Gastroesophageal sphincter (tissue), 4 donors: ENCODE results near the gene TTC7B. TPM values are rescaled to one million over a fixed set of nuclear protein-coding genes. Genes with fewer than 3 reads are reported as not detected.

Experiments used
- ATAC-seq: fragments of 150-250 bp; one replicate; pipeline ENCODE4 v1.9.1; 2016; ENCODE audit warnings: mild to moderate bottlenecking, moderate library complexity
- H3K27ac ChIP-seq, 4 donors: fragments of 200-600 bp; sonication (generic) in 3 of 4; 1 replicate in 3 of 4; 2 replicates in 1 of 4; pipeline ENCODE4 v1.5.1; 2016 to 2019
- H3K27me3 ChIP-seq: fragments of 200-600 bp; sonication (generic); one replicate; pipeline ENCODE4 v1.5.1; 2019
- H3K36me3 ChIP-seq, 2 donors: fragments of 200-600 bp; sonication (generic); one replicate each; pipeline ENCODE4 v1.5.1; 2019; ENCODE audit warnings: control low read depth in 1 of 2
- H3K4me1 ChIP-seq, 3 donors: fragments of 200-600 bp; sonication (generic); 1 replicate in 2 of 3; 2 replicates in 1 of 3; pipeline ENCODE4 v1.5.1; 2016 to 2019; ENCODE audit warnings: control low read depth in 2 of 3
- H3K4me3 ChIP-seq, 2 donors: fragments of 200-600 bp; sonication (generic); one replicate each; pipeline ENCODE4 v1.5.1; 2019; ENCODE audit warnings: mild to moderate bottlenecking in 1 of 2, moderate library complexity in 1 of 2
- H3K9me3 ChIP-seq, 3 donors: fragments of 200-600 bp; sonication (generic); one replicate each; pipeline ENCODE4 v1.5.1; 2017 to 2019; ENCODE audit warnings: control low read depth in 2 of 3
- EP300 ChIP-seq: sonication (generic); formaldehyde crosslinking; IDR thresholded peaks from one replicate; pipeline ENCODE4 v1.6.1; 2017; ENCODE audit warnings: antibody characterized with exemption, mild to moderate bottlenecking
- POLR2A ChIP-seq, 2 donors: fragments of 450-650 bp; IDR thresholded peaks; one replicate each; pipeline ENCODE4 v1.6.1; 2017; ENCODE audit warnings: antibody characterized with exemption in 2 of 2, mild to moderate bottlenecking in 2 of 2, moderate library complexity in 1 of 2
- POLR2AphosphoS5 ChIP-seq: sonication (generic); formaldehyde crosslinking; IDR thresholded peaks from one replicate; pipeline ENCODE4 v1.6.1; 2017; ENCODE audit warnings: antibody characterized with exemption
- WGBS, 2 donors: methylation state at CpG; one replicate each; pipeline ENCODE4 v1.1.5; 2018; ENCODE audit warnings: low coverage in 1 of 2; 5-methylcytosine and 5-hydroxymethylcytosine counted together
- total RNA-seq, 4 donors: library from RNA; depleted of rRNA; stranded (reverse); fragments of >200 nt; gene quantifications; one replicate each; pipeline ENCODE4 v1.1.0, GENCODE V29; 2016
- TF ChIP-seq, protein P1 (sequence below), 4 experiments: fragments of 200-600 bp in 2 of 4; fragments of 450-650 bp in 2 of 4; sonication (generic) in 1 of 4; IDR thresholded peaks; one replicate each; pipeline ENCODE4 v1.5.1; 2017 to 2019; ENCODE audit warnings: antibody characterized with exemption in 4 of 4, mild to moderate bottlenecking in 2 of 4, moderate library complexity in 2 of 4

TTC7B gene
- total RNA-seq, 4 donors from 2014 or later, result 59.0 to 170 (median 64.1) TPM

- Histone ChIP-seq H3K27me3 (no peaks in the 10 kb centered on the region), H3K27ac (peak overlapping the region; percentile 85 to 94 (median 93)), H3K36me3 (peaks cover 0 to under 1% of the 10 kb centered on the region in 2 donors), H3K4me3 (no peak overlapping the region), H3K9me3 (peaks cover 0 to 16% (median 0%) of the 10 kb centered on the region in 3 donors), H3K4me1 (peaks cover 2 to 28% (median 2%) of the 10 kb centered on the region in 3 donors)
- WGBS, 2 donors, result 88 to 92% methylated on average over 2 to 4 of the region's 4 CpGs
- no peak for ATAC-seq
- TF ChIP-seq POLR2AphosphoS5, result no peak
These were observed 56.2 kb downstream of the TTC7B start for GRCh38 chr14:90760078-90760444.

DNA sequence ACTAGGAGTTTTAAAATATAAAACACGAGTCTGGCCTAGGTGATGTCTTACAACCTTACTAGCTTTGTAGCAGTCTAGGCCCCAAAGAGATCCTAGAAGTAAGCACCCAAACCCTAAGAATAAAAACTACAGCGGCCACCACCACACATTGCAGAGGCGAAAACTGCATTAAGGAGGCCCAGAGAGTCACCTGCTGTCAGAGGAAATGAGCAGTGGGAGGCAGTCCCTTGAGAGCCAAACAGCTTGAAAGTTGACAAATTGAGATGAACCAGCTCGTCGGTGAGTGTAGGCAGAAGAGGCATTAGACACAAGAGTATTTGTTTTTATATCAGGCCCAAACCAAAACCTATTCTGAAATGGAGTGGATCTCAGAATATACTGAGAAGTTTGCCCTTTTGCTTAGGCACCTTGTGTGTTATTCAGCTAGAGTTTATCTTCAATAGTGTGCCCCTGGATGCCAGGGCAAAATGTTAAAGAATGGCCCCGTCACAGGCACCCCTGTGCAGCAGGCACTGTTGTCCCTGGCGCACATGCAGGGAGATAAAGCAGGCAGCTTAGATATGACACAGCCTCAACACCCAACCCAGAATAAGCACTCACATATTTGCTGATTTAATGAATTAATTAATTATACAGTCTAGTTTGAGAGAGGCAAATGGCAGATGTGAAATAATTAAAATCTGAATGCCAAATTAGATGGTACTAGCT lies 56.7 kb downstream of the TTC7B start:
- 77 to 100% methylated on average over 1 to 7 of the region's 7 CpGs for WGBS, 2 donors
- no peaks in the 10 kb centered on the region for H3K27me3 ChIP-seq
- H3K9me3 ChIP-seq, result peaks cover 0 to 16% (median 0%) of the 10 kb centered on the region in 3 donors
- H3K4me3 ChIP-seq, result peak overlapping the region in 1 of 2 donors; percentile 58
- peaks cover 2 to 28% (median 2%) of the 10 kb centered on the region in 3 donors for H3K4me1 ChIP-seq
- no peak for ATAC-seq
- peak overlapping the region; percentile 85 to 94 (median 93) for H3K27ac ChIP-seq
- TF ChIP-seq POLR2A (IDR thresholded peaks at IDR 0.05), result no peak
- TF ChIP-seq, protein P1, sequence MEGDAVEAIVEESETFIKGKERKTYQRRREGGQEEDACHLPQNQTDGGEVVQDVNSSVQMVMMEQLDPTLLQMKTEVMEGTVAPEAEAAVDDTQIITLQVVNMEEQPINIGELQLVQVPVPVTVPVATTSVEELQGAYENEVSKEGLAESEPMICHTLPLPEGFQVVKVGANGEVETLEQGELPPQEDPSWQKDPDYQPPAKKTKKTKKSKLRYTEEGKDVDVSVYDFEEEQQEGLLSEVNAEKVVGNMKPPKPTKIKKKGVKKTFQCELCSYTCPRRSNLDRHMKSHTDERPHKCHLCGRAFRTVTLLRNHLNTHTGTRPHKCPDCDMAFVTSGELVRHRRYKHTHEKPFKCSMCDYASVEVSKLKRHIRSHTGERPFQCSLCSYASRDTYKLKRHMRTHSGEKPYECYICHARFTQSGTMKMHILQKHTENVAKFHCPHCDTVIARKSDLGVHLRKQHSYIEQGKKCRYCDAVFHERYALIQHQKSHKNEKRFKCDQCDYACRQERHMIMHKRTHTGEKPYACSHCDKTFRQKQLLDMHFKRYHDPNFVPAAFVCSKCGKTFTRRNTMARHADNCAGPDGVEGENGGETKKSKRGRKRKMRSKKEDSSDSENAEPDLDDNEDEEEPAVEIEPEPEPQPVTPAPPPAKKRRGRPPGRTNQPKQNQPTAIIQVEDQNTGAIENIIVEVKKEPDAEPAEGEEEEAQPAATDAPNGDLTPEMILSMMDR (IDR thresholded peaks at IDR 0.05), result no peak
- TF ChIP-seq POLR2AphosphoS5, result no peak
- TF ChIP-seq EP300, result no peak
- H3K36me3 ChIP-seq, result no peaks in the 10 kb centered on the region

DNA sequence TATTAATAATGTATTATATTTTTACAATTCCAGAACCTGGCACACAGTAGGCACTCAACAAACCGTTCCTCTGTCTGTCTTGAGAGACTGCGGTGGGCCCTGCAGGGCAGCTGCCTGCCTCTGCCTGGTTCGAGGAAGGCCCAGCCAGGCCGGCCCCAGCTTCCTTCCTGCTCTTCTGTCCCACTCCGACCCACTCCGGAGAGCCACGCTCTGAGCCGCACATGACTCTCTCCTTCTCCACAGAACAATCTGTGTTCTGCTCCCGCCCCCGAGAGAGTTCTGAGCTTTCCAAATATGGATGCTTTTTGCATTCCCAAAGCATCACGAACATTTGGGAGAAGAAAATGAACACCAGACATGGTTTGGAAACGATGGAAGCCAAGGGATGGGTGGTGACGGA lies 57.3 kb downstream of the TTC7B start:
- TF ChIP-seq POLR2AphosphoS5 (peak; percentile 53), EP300 (no peak), POLR2A (IDR thresholded peaks at IDR 0.05) (peak; percentile 17 to 42)
- TF ChIP-seq, protein P1 (IDR thresholded peaks at IDR 0.05), result no peak
- H3K27ac ChIP-seq, result peak overlapping the region; percentile 85 to 94 (median 93)
- WGBS, 2 donors, result 15% methylated on average over 7 of the region's 13 CpGs; no CpG with 5 or more reads in 1 of the 2 donors
- H3K4me1 ChIP-seq, result peaks cover 2 to 28% (median 2%) of the 10 kb centered on the region in 3 donors
- peak overlapping the region; percentile 30 to 58 for H3K4me3 ChIP-seq
- peak; percentile 68 for ATAC-seq
- H3K9me3 ChIP-seq, result peaks cover 0 to 15% (median 0%) of the 10 kb centered on the region in 3 donors
- no peaks in the 10 kb centered on the region for H3K27me3 ChIP-seq
- no peaks in the 10 kb centered on the region for H3K36me3 ChIP-seq

DNA sequence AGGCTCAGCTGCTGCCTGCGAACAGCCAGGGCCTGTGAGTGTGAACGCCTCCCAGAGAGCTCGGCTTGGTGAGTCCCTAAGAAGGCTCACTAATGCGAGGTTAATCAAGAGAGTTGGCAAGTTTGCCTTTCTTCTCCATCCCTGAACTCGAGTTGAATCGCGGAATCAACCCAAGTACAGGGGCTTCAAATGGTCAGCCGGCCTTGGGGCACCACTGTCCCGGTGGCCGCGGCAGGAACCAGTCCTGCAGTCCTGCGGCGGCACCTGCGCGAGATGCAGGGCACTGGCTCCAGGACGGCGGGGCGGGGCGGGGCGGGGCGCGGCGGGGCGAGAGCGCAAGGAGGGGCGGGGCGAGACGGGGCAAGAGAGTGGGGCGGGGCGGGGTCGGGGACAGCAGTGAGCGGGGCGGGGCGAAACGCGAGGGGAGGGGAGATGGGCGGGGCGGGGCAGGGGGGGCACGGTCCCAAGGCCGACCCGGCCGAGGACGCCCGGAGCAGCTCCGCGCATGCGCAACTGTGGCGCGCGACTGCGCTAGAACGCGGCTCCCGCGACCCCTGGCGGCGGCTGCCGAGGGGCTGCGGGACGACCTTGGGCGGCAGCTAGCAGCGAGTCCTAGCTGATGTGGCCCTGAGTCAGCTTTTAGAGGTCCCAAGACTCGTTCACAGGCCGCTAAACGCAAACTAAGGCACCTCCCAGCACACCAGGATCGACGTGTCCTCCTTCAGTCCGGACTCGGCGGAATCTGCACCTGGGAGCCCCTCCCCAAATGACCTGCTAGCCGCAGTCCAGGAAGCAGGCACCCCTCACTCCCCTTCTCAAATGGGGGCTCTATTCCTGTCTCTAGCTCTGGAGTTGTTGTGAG lies 58.0 kb downstream of the TTC7B start:
- Histone ChIP-seq H3K9me3 (peaks cover 0 to 8% (median 0%) of the 10 kb centered on the region in 3 donors), H3K27me3 (no peaks in the 10 kb centered on the region), H3K27ac (peak overlapping the region; percentile 85 to 94 (median 93)), H3K36me3 (no peaks in the 10 kb centered on the region), H3K4me3 (peak overlapping the region; percentile 44 to 58), H3K4me1 (peaks cover 2 to 28% (median 2%) of the 10 kb centered on the region in 3 donors)
- 0 to 6% methylated on average over 17 to 19 of the region's 71 CpGs for WGBS, 2 donors
- peak; percentile 93 for ATAC-seq
- TF ChIP-seq, protein P1 (IDR thresholded peaks at IDR 0.05), result peak; percentile 77 to 95 (median 92)
- TF ChIP-seq POLR2AphosphoS5 (peak; percentile 45), EP300 (no peak), POLR2A (IDR thresholded peaks at IDR 0.05) (peak; percentile 25 to 41)

DNA sequence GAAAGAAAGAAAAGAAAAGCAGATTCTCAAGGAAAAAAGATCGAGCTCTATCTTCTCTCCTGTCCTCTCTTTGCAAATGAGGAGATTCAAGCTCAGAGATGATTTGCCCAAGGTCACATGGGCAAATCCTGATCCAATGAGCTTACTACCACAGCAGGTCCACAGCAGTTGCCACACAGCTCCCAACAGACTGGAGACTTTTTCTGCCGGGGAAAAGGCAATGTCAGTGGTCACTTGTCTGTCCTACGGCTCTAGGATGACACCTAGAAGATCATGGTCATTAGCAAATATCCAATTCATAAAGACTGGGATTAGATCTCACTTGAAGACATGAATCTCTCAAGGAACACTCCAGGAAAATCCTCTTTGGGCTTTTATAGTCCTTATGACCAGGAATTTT lies 58.8 kb downstream of the TTC7B start:
- no peak for ATAC-seq
- Histone ChIP-seq H3K36me3 (no peaks in the 10 kb centered on the region), H3K4me1 (peaks cover 2 to 28% (median 2%) of the 10 kb centered on the region in 3 donors), H3K4me3 (no peak overlapping the region), H3K9me3 (peaks cover 0 to under 1% (median 0%) of the 10 kb centered on the region in 3 donors), H3K27ac (peak overlapping the region; percentile 62 to 94 (median 93)), H3K27me3 (no peaks in the 10 kb centered on the region)
- TF ChIP-seq POLR2A (IDR thresholded peaks at IDR 0.05) (no peak), POLR2AphosphoS5 (no peak), EP300 (no peak)
- TF ChIP-seq, protein P1 (IDR thresholded peaks at IDR 0.05), result no peak
- WGBS, 2 donors, result 77 to 79% methylated on average over 2 to 3 of the region's 3 CpGs
